Thyroid gland (tissue), 4 donors: ENCODE data around the gene NFE2L2. TPM values are rescaled to one million over a fixed set of nuclear protein-coding genes. Genes with fewer than 3 reads are reported as not detected.

Source experiments
- DNase-seq, 2 donors: peaks; one replicate each; pipeline ENCODE4 v3.0.0-alpha.2; 2019
- H3K27ac ChIP-seq, 3 donors: fragments of 200-600 bp; sonication (generic); 1 replicate in 2 of 3; 2 replicates in 1 of 3; pipeline ENCODE4 v1.5.1; 2016 to 2019; ENCODE audit warnings: mild to moderate bottlenecking in 1 of 3, moderate library complexity in 1 of 3
- H3K27me3 ChIP-seq: fragments of 200-600 bp; sonication (generic); one replicate; pipeline ENCODE4 v1.5.1; 2019
- H3K36me3 ChIP-seq, 2 donors: fragments of 200-600 bp; sonication (generic); one replicate each; pipeline ENCODE4 v1.5.1; 2016 to 2019
- H3K4me1 ChIP-seq, 2 donors: fragments of 200-600 bp; sonication (generic); one replicate each; pipeline ENCODE4 v1.5.1; 2017 to 2019
- H3K4me3 ChIP-seq, 3 donors: fragments of 200-600 bp; sonication (generic); replicated peaks in 1 of 3; 1 replicate in 2 of 3; 2 replicates in 1 of 3; pipeline ENCODE4 v1.5.1; 2016; ENCODE audit warnings: mild to moderate bottlenecking in 1 of 3
- H3K9me3 ChIP-seq: fragments of 200-600 bp; sonication (generic); one replicate; pipeline ENCODE4 v1.5.1; 2017
- CTCF ChIP-seq, 6 experiments: fragments of 200-600 bp in 3 of 6; fragments of 450-650 bp in 3 of 6; sonication (generic) in 3 of 6; IDR thresholded peaks; one replicate each; pipeline ENCODE4 v1.5.1; 2016 to 2019; ENCODE audit warnings: antibody characterized with exemption in 6 of 6, mild to moderate bottlenecking in 2 of 6, inconsistent platforms in 1 of 6, moderate library complexity in 1 of 6
- POLR2A ChIP-seq, 2 donors: fragments of 450-650 bp; IDR thresholded peaks; one replicate each; pipeline ENCODE4 v1.6.1; 2017; ENCODE audit warnings: antibody characterized with exemption in 2 of 2, mild to moderate bottlenecking in 2 of 2, moderate library complexity in 1 of 2
- WGBS, 2 donors: methylation state at CpG; one replicate each; pipeline ENCODE4 v1.1.5; 2017; 5-methylcytosine and 5-hydroxymethylcytosine counted together
- intact Hi-C: fragments of 100-400 bp; cut with DNase I; formaldehyde crosslinking; loops from one replicate; pipeline ENCODE4 v1.15.1; 2023
- total RNA-seq, 4 donors: library from RNA; depleted of rRNA; stranded (reverse); fragments of >200 nt; gene quantifications; one replicate each; pipeline ENCODE4 v1.2.3, GENCODE V29; 2016

Gene NFE2L2
- total RNA-seq, 4 donors from 2014 or later = 139 to 157 (median 144) TPM

DNA sequence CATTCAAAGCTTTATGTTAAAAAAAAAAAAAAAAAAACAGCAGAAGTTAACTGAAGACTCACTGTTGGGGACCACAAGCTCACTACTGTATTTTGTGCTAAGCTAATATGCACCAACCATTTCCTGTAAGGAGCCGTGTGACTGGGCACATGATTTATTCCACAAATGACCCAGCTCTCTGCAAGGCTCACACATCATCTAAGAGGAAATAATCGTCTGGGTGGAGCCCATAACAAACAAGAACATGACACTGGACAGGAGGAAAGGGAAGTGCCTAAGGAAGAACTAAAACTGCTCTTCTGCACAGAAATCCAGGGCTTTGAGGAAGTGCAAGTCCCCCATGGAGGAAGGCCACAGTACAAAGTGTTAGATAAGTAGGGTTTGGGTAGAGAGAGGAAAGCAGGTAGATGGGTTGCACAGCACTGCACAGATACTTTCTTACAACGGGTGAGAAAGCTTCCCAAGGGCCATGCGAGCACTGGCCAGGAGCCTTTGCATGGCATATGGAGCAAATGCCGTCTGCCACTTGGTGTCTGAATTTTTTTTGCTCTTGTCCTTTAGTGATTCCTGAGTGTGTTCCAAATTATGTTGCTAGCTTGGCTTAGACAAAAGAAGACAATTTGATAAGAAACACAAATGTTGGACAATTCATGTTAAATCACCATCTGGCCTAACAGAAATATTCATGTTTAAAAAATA is 24.4 kb downstream of the NFE2L2 start:
- no peak for TF ChIP-seq CTCF (IDR thresholded peaks at IDR 0.05)
- peak in 1 of 2 donors; percentile 19 for TF ChIP-seq POLR2A (IDR thresholded peaks at IDR 0.05)
- DNase-seq = no peak
- H3K36me3 ChIP-seq = no peaks in the 10 kb centered on the region
- H3K4me3 ChIP-seq = no peak overlapping the region
- intact Hi-C loops = no loop called here
- WGBS, 2 donors = 42 to 46% methylated on average over 5 of the region's 5 CpGs
- H3K4me1 ChIP-seq = peaks cover 69 to 81% of the 10 kb centered on the region in 2 donors
- H3K27me3 ChIP-seq = no peaks in the 10 kb centered on the region
- H3K9me3 ChIP-seq = no peaks in the 10 kb centered on the region
- peak overlapping the region; percentile 70 to 80 (median 77) for H3K27ac ChIP-seq

DNA sequence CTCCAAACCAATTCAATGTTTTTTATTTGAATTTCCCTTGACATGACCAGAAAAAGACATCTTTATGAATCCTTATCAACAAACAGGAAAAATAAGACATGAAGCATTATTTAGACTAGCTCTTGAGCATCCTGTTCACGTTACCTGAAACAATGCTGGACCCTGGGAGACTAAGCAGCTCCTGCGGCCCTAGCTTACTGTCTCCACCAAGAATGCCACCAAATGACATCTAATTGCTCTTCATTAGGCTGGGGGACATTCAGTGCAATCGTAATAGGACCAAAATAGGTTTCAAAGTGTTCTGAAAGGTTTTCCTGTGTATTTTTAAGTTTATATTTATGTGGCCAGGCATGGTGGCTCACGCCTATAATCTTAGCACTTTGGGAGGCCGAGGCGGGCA is 25.5 kb downstream of the NFE2L2 start:
- H3K4me1 ChIP-seq = peaks cover 69 to 80% of the 10 kb centered on the region in 2 donors
- no peak overlapping the region for H3K4me3 ChIP-seq
- 83 to 86% methylated on average over 6 of the region's 6 CpGs for WGBS, 2 donors
- peak overlapping the region in 2 of 3 donors; percentile 60 to 80 for H3K27ac ChIP-seq
- DNase-seq = no peak
- no peaks in the 10 kb centered on the region for H3K27me3 ChIP-seq
- intact Hi-C loops = no loop called here
- H3K9me3 ChIP-seq = no peaks in the 10 kb centered on the region
- peaks cover 0 to 3% of the 10 kb centered on the region in 2 donors for H3K36me3 ChIP-seq
- TF ChIP-seq CTCF (IDR thresholded peaks at IDR 0.05) = no peak
- TF ChIP-seq POLR2A (IDR thresholded peaks at IDR 0.05) = no peak

DNA sequence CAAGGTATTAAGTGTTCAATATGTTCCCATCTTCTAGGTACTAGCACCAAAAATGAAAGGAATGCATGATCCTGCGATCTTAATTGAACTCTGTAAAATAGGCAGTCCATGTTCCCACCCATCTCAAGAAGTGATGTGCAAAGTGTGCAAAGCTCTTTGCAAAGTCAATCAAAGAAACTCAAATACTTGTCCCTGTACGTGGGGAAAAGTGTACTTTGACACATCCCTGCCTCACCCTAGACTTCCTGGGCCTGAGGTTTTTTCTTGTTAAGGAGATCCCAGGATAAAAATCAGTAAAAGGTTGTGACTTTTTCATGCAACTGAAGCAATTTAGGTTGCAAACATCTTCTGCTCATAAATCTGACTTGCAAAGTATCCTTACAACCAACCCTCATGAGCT is 26.6 kb downstream of the NFE2L2 start:
- peak overlapping the region in 1 of 3 donors; percentile 1 for H3K27ac ChIP-seq
- H3K36me3 ChIP-seq = peaks cover 10 to 14% of the 10 kb centered on the region in 2 donors
- H3K9me3 ChIP-seq = no peaks in the 10 kb centered on the region
- TF ChIP-seq POLR2A (IDR thresholded peaks at IDR 0.05) = no peak
- no peak for TF ChIP-seq CTCF (IDR thresholded peaks at IDR 0.05)
- peaks cover 59 to 79% of the 10 kb centered on the region in 2 donors for H3K4me1 ChIP-seq
- H3K27me3 ChIP-seq = no peaks in the 10 kb centered on the region
- no peak overlapping the region for H3K4me3 ChIP-seq
- intact Hi-C loops = no loop called here
- DNase-seq = no peak
- 37 to 46% methylated on average over 2 of the region's 2 CpGs for WGBS, 2 donors

DNA sequence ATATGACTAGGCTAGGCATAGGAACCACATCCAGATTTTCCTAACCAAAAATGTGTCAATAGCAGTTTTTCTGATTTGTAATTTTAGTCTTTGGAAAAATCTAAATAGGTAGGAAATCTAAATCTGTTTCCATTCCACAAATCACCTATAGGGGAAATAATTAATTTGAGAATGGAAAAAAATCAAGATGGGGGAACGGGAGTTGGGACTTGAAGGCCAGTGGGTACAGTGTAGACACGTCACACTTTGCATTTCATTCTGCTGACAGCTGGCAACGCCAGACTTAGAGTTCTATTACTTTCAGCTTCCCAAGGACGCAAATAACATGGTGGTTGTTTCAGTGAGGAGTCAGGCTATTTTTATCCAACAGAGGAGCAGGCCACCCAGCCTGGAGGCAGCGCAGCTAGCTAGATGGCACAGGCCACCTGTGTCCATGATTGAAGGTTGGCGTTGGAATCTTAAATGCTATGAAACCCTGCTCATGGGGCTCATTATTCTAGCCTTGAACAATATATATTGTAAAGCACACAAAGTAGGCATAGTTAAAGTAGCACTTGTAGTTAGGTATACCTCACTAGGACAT is 28.6 kb downstream of the NFE2L2 start:
- WGBS, 2 donors = 87 to 93% methylated on average over 6 of the region's 6 CpGs
- no peak for DNase-seq
- Histone ChIP-seq H3K27me3 (no peaks in the 10 kb centered on the region), H3K4me3 (no peak overlapping the region), H3K4me1 (peaks cover 40 to 68% of the 10 kb centered on the region in 2 donors), H3K36me3 (peaks cover 27 to 34% of the 10 kb centered on the region in 2 donors), H3K9me3 (no peaks in the 10 kb centered on the region), H3K27ac (no peak overlapping the region)
- TF ChIP-seq POLR2A (IDR thresholded peaks at IDR 0.05) (no peak), CTCF (IDR thresholded peaks at IDR 0.05) (no peak)
- intact Hi-C loops = no loop called here

DNA sequence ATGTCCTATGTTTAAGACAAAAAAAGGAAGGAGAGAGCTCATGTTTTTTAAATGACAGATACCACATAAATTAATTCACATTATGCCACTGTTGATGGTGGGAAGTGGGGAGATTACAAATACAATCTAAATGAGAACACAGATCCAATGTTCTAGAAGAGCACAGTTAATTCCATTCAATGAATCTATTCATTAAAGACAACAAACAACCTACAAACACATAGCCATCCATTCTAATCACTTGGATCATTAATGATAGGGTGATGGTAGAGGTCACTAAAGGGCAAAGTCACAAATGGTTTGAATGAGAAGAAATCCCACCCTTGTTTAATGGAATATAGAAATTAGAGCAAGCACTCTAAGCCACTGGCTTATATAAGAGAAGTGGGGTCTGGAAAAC is 30.3 kb downstream of the NFE2L2 start:
- intact Hi-C loops = no loop called here
- Histone ChIP-seq H3K27ac (no peak overlapping the region), H3K27me3 (no peaks in the 10 kb centered on the region), H3K4me1 (peaks cover 23 to 51% of the 10 kb centered on the region in 2 donors), H3K4me3 (no peak overlapping the region), H3K9me3 (no peaks in the 10 kb centered on the region), H3K36me3 (peaks cover 42 to 43% of the 10 kb centered on the region in 2 donors)
- DNase-seq = no peak
- TF ChIP-seq POLR2A (IDR thresholded peaks at IDR 0.05) (no peak), CTCF (IDR thresholded peaks at IDR 0.05) (no peak)
